Activated naive CD4-positive, alpha-beta T cell treated with anti-CD3 and anti-CD28 coated beads for 36 hours (primary cell): ENCODE measurements around the gene SHISA6. TPM values are rescaled to one million over a fixed set of nuclear protein-coding genes. Genes with fewer than 3 reads are reported as not detected.

ENCODE experiments used
- CTCF ChIA-PET: fragments of 350-600 bp; sonication (Branson Sonifier 250); formaldehyde crosslinking; loops from one replicate; lab custom pipeline; 2021; ENCODE audit warnings: antibody characterized with exemption; lab: Charles Lee
- DNase-seq: peaks from one replicate; pipeline ENCODE4 v3.0.0-alpha.2; 2020
- H3K27ac Mint-ChIP-seq: one replicate; pipeline ENCODE4 v1.8.0; 2021; ENCODE audit warnings: mild to moderate bottlenecking, mixed read lengths
- H3K27me3 Mint-ChIP-seq: one replicate; pipeline ENCODE4 v1.8.0; 2021; ENCODE audit warnings: low read depth, mixed read lengths
- H3K36me3 Mint-ChIP-seq: one replicate; pipeline ENCODE4 v1.8.0; 2021; ENCODE audit warnings: low read depth, mixed read lengths
- H3K4me1 Mint-ChIP-seq: one replicate; pipeline ENCODE4 v1.8.0; 2021; ENCODE audit warnings: low read depth, mixed read lengths
- H3K4me3 Mint-ChIP-seq: one replicate; pipeline ENCODE4 v1.8.0; 2021; ENCODE audit warnings: mild to moderate bottlenecking, moderate library complexity, mixed read lengths
- H3K9me3 Mint-ChIP-seq: one replicate; pipeline ENCODE4 v1.8.0; 2021; ENCODE audit warnings: mixed read lengths
- intact Hi-C: fragments of 100-400 bp; cut with micrococcal nuclease; formaldehyde crosslinking; loops from one replicate; pipeline ENCODE4 v1.15.1; 2023
- total RNA-seq, 2 experiments: library from RNA; stranded (reverse); gene quantifications; one replicate each; pipeline ENCODE4 v1.2.3, GENCODE V29; 2021

SHISA6 gene
- total RNA-seq, 2 experiments from 2014 or later = not detected

DNA sequence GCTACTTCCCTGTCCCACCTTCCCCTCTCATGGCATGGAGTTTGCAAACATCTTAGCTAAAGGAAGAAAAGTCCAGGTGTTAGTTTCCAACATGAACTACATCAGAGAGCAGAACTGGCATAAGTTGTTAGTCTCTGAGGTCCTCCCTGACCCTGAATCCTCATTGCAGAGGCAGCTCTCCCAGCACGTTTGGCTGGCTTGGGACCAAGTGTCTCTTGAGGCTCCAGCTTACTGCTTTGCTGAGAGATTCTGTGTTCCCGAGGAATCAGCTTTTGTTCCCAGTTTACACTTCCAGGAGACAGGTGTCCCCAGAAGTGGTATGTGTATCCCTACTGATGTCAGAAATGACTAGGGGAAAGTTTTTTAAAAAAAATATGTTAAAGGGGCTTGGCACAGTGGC lies 371.9 kb downstream of the SHISA6 start:
- DNase-seq = no peak
- no peaks in the 10 kb centered on the region for H3K36me3 Mint-ChIP-seq
- H3K27me3 Mint-ChIP-seq = peaks cover 6% of the 10 kb centered on the region
- H3K27ac Mint-ChIP-seq = no peak overlapping the region
- no peaks in the 10 kb centered on the region for H3K9me3 Mint-ChIP-seq
- CTCF ChIA-PET = interaction anchor here (1.3 kb wide), 1 partner anchor 32 kb away, joined by 3 read pairs; no protein-coding TSS in a partner anchor
- intact Hi-C loops = no loop called here
- no peak overlapping the region for H3K4me3 Mint-ChIP-seq
- H3K4me1 Mint-ChIP-seq = no peaks in the 10 kb centered on the region
